ENCODE data around the gene RNPEPL1.

The RNPEPL1 gene

DNA sequence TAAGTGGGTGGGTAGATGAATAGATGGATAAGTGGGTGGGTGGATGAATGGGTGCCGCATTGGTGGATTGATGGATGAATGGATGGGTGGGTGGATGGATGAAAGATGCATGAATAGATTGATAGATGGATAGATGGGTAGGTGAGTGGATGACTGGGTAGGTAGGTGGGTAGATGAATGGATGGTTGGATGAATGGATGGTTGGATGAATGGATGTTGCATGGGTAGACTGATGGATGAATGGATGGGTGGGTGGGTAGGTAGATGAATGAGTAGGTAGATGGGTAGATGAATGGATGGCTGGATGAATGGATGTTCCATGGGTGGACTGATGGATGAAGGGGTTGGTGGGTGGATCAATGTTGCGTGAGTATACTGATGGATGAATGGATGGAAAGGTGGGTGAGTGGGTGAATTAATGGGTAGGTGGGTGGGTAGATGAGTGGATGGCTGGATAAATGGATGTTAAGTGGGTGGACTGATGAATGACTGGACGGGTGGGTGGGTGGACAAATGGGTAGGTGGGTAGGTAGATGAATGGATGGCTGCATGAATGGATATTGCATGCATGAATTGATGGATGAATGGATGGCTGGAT, 41.0 kb upstream of the RNPEPL1 start:
- H3K36me3 Mint-ChIP-seq (ENCODE audit: low read depth) = peaks cover 96% of the 10 kb centered on the region
- H3K27me3 Mint-ChIP-seq (ENCODE audit: low read depth, poor library complexity) = peaks cover 8% of the 10 kb centered on the region
- peaks cover 90% of the 10 kb centered on the region for H3K9me3 Mint-ChIP-seq
- H3K4me1 Mint-ChIP-seq = no peaks in the 10 kb centered on the region
- H3K27ac Mint-ChIP-seq = no peak overlapping the region
- no peak for DNase-seq
- H3K4me3 Mint-ChIP-seq = no peak overlapping the region
- TF ChIP-seq, protein P1, sequence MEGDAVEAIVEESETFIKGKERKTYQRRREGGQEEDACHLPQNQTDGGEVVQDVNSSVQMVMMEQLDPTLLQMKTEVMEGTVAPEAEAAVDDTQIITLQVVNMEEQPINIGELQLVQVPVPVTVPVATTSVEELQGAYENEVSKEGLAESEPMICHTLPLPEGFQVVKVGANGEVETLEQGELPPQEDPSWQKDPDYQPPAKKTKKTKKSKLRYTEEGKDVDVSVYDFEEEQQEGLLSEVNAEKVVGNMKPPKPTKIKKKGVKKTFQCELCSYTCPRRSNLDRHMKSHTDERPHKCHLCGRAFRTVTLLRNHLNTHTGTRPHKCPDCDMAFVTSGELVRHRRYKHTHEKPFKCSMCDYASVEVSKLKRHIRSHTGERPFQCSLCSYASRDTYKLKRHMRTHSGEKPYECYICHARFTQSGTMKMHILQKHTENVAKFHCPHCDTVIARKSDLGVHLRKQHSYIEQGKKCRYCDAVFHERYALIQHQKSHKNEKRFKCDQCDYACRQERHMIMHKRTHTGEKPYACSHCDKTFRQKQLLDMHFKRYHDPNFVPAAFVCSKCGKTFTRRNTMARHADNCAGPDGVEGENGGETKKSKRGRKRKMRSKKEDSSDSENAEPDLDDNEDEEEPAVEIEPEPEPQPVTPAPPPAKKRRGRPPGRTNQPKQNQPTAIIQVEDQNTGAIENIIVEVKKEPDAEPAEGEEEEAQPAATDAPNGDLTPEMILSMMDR (IDR thresholded peaks at IDR 0.05) = no peak

DNA sequence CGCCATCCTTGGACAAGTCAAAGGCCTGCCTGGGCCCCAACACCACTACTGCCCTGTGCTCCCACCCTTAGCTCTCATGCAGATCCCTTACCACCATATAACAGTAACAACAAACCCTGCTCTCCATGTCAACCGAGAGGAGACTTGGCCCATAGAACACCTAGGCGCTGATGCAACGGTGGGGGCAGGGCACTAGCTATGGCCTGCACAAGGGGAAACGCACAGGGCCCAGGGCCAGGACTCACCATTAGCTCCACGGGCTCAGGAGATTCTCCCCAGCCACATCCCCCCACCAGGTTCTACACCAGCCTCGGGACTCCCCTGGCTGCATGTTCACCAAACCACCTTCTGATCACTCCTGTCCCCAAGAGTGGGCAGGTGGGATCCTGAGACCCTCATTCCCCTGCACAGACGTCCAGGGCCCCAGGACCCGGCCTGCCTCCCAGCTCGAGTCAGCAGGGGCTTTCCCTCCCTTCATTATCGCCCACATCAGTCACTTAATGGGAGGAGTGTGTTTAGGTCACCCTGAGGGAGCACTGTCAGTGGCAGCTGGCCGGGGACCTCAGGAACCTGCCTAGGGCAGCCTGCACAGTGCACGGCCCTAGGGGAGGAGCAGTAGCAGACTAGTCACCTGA, 39.8 kb upstream of the RNPEPL1 start:
- Mint-ChIP-seq H3K4me1 (no peaks in the 10 kb centered on the region), H3K27ac (no peak overlapping the region), H3K4me3 (no peak overlapping the region), H3K27me3 (ENCODE audit: low read depth, poor library complexity) (peaks cover 4% of the 10 kb centered on the region), H3K9me3 (peaks cover 90% of the 10 kb centered on the region), H3K36me3 (ENCODE audit: low read depth) (peaks cover 96% of the 10 kb centered on the region)
- TF ChIP-seq, protein P1 (IDR thresholded peaks at IDR 0.05) = no peak
- no peak for DNase-seq

- Mint-ChIP-seq H3K9me3 (peaks cover 87% of the 10 kb centered on the region), H3K4me3 (no peak overlapping the region), H3K27me3 (ENCODE audit: low read depth, poor library complexity) (peaks cover 4% of the 10 kb centered on the region), H3K27ac (no peak overlapping the region), H3K36me3 (ENCODE audit: low read depth) (peaks cover 96% of the 10 kb centered on the region), H3K4me1 (no peaks in the 10 kb centered on the region)
- TF ChIP-seq, protein P1 (IDR thresholded peaks at IDR 0.05) = no peak
- DNase-seq = no peak
Observed at GRCh38 chr2:240529344-240529999, 38.8 kb upstream of the RNPEPL1 start.

DNA sequence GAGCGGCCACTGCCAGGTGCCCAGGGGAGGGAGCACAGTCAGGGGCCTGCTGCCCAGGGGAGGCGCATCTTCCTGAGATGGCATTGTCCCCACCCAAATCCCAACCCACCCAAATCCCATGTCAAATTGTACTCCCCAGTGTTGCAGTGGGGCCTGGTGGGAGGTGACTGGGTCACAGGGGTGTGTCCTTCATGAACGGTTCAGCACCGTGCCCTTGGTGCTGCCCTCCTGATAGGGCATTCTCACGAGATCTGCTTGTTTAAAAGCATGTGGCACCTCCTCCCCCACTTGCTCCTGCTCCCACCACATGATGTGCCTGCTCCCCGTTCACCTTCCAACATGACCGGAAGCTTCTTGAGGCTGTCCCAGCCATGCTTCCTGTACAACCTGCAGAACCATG, 38.1 kb upstream of the RNPEPL1 start:
- peaks cover 80% of the 10 kb centered on the region for H3K9me3 Mint-ChIP-seq
- DNase-seq = no peak
- H3K36me3 Mint-ChIP-seq (ENCODE audit: low read depth) = peaks cover 94% of the 10 kb centered on the region
- H3K4me1 Mint-ChIP-seq = no peaks in the 10 kb centered on the region
- H3K4me3 Mint-ChIP-seq = no peak overlapping the region
- no peak overlapping the region for H3K27ac Mint-ChIP-seq
- peaks cover 4% of the 10 kb centered on the region for H3K27me3 Mint-ChIP-seq (ENCODE audit: low read depth, poor library complexity)
- TF ChIP-seq, protein P1 (IDR thresholded peaks at IDR 0.05) = no peak

GRCh38 chr2:240531038-240531437, 37.2 kb upstream of the RNPEPL1 start:
- peaks cover 74% of the 10 kb centered on the region for H3K9me3 Mint-ChIP-seq
- H3K36me3 Mint-ChIP-seq (ENCODE audit: low read depth) = peaks cover 91% of the 10 kb centered on the region
- H3K4me3 Mint-ChIP-seq = no peak overlapping the region
- peaks cover 4% of the 10 kb centered on the region for H3K27me3 Mint-ChIP-seq (ENCODE audit: low read depth, poor library complexity)
- TF ChIP-seq, protein P1 (IDR thresholded peaks at IDR 0.05) = no peak
- no peak overlapping the region for H3K27ac Mint-ChIP-seq
- DNase-seq = no peak
- H3K4me1 Mint-ChIP-seq = peaks cover 3% of the 10 kb centered on the region

All from nephron progenitor cell (in vitro differentiated cells).